ENCODE measurements around the gene HPCAL1. TPM values are rescaled to one million over a fixed set of nuclear protein-coding genes. Genes with fewer than 3 reads are reported as not detected.

Gene HPCAL1
- total RNA-seq, 1 donor from 2014 or later = 15.9 TPM

- Mint-ChIP-seq H3K27ac (peak overlapping the region; percentile 13), H3K4me1 (peaks cover 77% of the 10 kb centered on the region), H3K4me3 (no peak overlapping the region), H3K36me3 (ENCODE audit: low read depth) (no peaks in the 10 kb centered on the region), H3K27me3 (no peaks in the 10 kb centered on the region), H3K9me3 (no peaks in the 10 kb centered on the region)
- DNase-seq (no peak), ATAC-seq (ENCODE audit: low read depth) (no peak)
- POLR2A ChIA-PET = no interaction called here
- CTCF ChIA-PET = no interaction called here
- no peak for TF ChIP-seq CTCF (IDR thresholded peaks at IDR 0.05)
- intact Hi-C loops (cut with micrococcal nuclease) = no loop called here
Observed at GRCh38 chr2:10387033-10387432, 84.3 kb downstream of the HPCAL1 start.

DNA sequence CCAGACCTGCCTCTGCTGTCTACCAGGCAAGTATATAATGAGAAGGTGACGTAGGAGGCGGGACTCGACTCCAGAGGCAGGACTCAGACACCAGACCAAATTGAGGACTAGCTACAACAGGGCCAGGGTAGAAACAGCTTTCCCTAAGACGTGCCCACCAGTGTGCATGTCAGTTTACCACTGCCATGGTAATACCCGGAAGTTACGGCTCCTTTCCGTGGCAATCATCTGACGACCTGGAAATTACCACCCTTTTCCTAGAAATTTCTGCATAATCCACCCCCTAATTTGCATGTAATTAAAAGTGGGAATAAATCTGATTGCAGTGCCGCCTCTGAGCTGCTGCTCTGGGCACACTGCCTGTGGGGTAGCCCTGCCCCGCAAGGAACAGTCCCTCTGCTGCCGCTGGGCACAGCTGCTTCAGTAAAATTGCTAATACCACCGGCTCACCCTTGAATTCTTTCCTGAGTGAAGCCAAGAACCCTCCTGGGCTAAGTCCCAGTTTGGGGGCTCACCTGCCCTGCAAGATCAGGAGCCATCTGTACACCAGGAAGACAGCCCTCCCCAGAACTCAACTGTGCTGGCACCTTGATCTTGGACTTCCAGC is 86.4 kb downstream of the HPCAL1 start:
- ATAC-seq (ENCODE audit: low read depth) = no peak
- POLR2A ChIA-PET = no interaction called here
- no peak for DNase-seq
- no peak for TF ChIP-seq CTCF (IDR thresholded peaks at IDR 0.05)
- CTCF ChIA-PET = interaction anchor here (0.9 kb wide), 1 partner anchor 20 kb away, joined by 3 read pairs; no protein-coding TSS in a partner anchor
- intact Hi-C loops (cut with micrococcal nuclease) = no loop called here
- Mint-ChIP-seq H3K27me3 (no peaks in the 10 kb centered on the region), H3K9me3 (no peaks in the 10 kb centered on the region), H3K36me3 (ENCODE audit: low read depth) (no peaks in the 10 kb centered on the region), H3K4me3 (no peak overlapping the region), H3K4me1 (peaks cover 60% of the 10 kb centered on the region), H3K27ac (no peak overlapping the region)

- no peak for DNase-seq
- no peak overlapping the region for H3K4me3 Mint-ChIP-seq
- H3K4me1 Mint-ChIP-seq = peaks cover 56% of the 10 kb centered on the region
- H3K9me3 Mint-ChIP-seq = no peaks in the 10 kb centered on the region
- H3K27ac Mint-ChIP-seq = no peak overlapping the region
- ATAC-seq (ENCODE audit: low read depth) = no peak
- H3K36me3 Mint-ChIP-seq (ENCODE audit: low read depth) = no peaks in the 10 kb centered on the region
- CTCF ChIA-PET = no interaction called here
- H3K27me3 Mint-ChIP-seq = no peaks in the 10 kb centered on the region
- POLR2A ChIA-PET = no interaction called here
- no peak for TF ChIP-seq CTCF (IDR thresholded peaks at IDR 0.05)
- intact Hi-C loops (cut with micrococcal nuclease) = no loop called here
Observed at GRCh38 chr2:10389573-10389972, 86.9 kb downstream of the HPCAL1 start.

GRCh38 chr2:10390369-10390801 is 87.7 kb downstream of the HPCAL1 start:
- POLR2A ChIA-PET = no interaction called here
- DNase-seq (no peak), ATAC-seq (ENCODE audit: low read depth) (no peak)
- Mint-ChIP-seq H3K4me1 (peaks cover 55% of the 10 kb centered on the region), H3K9me3 (no peaks in the 10 kb centered on the region), H3K27me3 (no peaks in the 10 kb centered on the region), H3K27ac (no peak overlapping the region), H3K36me3 (ENCODE audit: low read depth) (no peaks in the 10 kb centered on the region), H3K4me3 (no peak overlapping the region)
- intact Hi-C loops (cut with micrococcal nuclease) = no loop called here
- CTCF ChIA-PET = no interaction called here
- no peak for TF ChIP-seq CTCF (IDR thresholded peaks at IDR 0.05)

DNA sequence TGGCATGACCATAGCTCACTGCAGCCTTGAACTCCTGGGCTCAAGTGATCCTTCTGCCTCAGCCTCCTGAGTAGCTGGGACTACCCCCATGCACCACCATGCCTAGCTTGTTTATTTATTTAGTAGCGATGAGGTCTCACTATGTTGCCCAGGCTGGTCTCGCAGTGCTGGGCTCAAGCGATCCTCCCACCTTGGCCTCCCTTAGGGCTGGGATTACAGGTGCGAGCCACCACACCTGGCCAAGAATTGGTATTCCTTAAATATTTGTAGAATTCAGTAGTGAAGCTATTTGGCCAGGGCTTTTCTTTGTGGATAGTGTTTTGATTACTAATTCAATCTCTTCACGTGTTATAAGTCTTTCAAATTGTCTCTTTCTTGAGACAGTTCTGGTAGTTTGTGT is 89.4 kb downstream of the HPCAL1 start:
- no peak for DNase-seq
- no peak for TF ChIP-seq CTCF (IDR thresholded peaks at IDR 0.05)
- Mint-ChIP-seq H3K27me3 (no peaks in the 10 kb centered on the region), H3K27ac (no peak overlapping the region), H3K36me3 (ENCODE audit: low read depth) (peaks cover 3% of the 10 kb centered on the region), H3K4me1 (peaks cover 52% of the 10 kb centered on the region), H3K9me3 (no peaks in the 10 kb centered on the region), H3K4me3 (no peak overlapping the region)
- POLR2A ChIA-PET = no interaction called here
- CTCF ChIA-PET = interaction anchor here (1.4 kb wide), 1 partner anchor 17 kb away, joined by 4 read pairs; no protein-coding TSS in a partner anchor
- intact Hi-C loops (cut with micrococcal nuclease) = no loop called here
- ATAC-seq (ENCODE audit: low read depth) = no peak

Data from activated B cell treated with CpG ODN at 0.5 μM for 24 hours (primary cell).